ENCODE measurements around the gene ZIC1.

The ZIC1 gene

GRCh38 chr3:147411815-147412241, 2.7 kb downstream of the ZIC1 start:
- no peak for DNase-seq

- DNase-seq, result no peak
Observed at GRCh38 chr3:147412261-147412916, 3.2 kb downstream of the ZIC1 start.

GRCh38 chr3:147412917-147413685, 3.9 kb downstream of the ZIC1 start:
- no peak for DNase-seq

GRCh38 chr3:147413686-147414389, 4.7 kb downstream of the ZIC1 start:
- no peak for DNase-seq

DNA sequence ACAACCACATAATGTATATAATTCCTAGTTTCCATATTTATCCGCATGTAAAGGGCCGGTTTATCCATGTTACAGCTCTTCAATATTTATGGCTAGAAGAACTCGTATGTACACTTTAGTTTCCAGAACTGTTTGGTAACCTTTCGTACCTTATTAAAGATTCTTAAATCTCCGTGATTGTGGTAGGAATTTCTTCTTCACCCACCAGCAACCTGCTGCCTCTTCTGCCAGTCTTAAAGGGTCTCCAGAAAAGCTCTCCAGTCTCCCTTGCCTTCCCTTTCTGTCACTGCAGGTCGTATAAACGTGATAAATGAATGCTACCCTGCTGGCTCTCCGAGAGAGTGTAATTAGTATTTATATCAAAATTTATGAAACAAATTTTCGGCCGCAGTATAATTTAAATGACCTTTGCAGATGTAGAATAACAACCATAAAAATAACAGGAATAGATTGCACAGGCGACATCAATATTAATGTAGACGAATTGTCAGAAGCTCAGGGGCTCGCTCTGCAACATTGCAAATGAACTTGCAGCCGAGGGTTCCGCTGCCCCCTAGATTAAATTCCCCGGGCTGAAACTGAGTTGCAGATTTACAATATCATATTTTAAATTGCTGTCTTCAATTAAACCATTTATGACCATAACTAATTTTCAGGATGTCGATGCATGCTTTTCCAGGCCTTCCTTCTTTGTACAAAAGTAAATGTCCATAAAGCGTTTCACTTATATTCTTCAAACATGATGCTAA, 5.4 kb downstream of the ZIC1 start:
- no peak for DNase-seq

GRCh38 chr3:147415286-147415685, 6.1 kb downstream of the ZIC1 start:
- DNase-seq, result no peak

DNA sequence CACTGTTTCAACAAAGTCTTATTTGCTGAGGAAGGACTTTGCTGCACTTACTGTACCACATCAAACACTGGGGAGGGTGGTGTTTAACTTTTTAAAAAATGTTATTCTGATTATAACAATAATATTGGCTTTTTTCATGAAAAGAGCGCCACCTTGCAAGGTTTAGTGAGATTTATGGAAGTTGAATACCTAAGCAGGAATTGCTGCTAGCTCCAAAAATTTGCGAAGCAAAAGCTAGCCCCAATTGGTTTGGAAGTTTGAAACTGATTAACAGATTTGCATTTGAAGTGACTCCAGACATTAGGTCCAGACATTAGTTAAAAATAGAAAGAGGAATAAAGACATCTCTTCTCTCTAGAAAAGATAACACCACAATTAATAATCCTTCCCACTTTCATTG, 6.7 kb downstream of the ZIC1 start:
- no peak for DNase-seq

DNA sequence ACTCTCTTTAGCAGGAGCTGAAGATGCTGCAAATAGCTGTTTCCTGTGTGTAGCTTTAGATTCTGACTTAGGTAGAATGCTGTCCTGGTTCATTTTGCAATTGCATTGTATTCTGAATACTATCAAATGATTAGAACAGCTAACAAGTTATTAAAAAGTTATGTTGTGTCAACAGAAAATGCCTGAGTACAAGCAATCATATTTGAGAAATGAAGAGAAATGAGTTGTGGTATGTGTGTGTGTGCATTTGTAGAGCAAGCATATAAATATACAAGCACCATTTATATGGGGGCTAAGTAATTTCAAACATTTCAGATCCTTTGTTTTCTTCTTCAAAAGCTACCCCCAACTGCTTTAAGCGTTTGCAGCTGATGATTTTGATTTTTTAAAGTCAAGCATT, 7.8 kb downstream of the ZIC1 start:
- no peak for DNase-seq

- DNase-seq, result no peak
Observed at GRCh38 chr3:147417551-147418295, 8.6 kb downstream of the ZIC1 start.

DNA sequence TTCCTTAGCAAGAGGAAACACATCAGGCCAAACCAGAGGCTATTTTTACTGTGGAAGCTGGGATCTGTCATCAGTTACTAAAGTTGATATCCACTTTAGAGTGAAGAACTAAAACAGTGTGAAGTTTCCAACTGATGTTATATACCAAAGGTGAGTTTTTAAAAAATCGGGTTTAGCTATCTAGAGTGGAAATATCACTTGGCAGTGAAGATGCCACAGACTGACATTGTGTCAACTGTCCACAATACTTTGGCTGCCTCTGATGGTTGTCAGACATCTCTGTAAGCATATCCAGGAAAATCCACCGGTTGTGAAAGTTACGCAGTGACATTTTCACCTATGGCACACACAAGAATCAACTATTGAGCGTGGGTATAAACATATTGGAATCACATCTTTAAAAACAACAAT, 9.2 kb downstream of the ZIC1 start:
- DNase-seq, result no peak

DNA sequence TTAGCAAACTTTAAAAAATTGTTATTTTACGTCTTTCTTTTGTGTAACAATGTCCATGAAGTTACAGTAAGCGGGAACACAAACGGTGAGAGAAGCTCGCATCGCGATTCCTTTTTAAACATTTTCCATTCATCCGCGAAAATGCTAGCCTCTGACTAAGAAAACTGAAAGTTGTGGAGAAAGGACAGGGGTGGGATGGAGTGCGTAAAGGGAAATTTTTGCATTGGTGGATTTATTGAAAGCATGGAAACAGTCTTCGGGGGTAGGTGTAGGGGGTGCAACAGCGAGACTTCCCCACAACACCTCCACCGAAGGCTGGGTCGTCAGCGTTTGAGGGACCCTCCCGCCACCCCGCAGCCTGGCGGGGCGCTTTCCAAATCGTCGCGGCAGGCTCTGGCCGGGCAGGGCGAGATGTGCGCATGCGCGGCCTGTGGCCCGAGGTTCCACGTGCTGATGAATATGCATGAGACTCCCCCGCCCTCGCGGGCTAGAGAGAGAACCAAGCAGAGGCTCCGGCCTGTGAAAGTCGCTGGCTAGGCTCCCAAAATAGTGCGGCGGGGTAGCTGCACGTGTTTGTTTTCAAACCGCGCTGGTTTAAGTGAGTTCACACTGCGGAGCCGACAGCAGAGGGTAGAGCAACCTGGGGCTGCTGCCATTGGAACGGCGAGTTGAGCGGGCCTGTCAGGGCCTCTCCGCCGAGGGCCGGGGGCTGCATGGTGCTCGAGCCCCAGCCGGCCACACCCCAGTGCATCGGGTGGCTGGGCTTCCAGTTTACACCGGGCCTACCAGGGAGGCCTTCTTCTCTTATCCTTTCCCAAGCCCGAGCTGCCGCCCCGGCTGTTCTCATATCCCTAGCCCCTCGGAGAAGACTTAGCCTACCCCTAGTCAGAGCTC, 9.9 kb downstream of the ZIC1 start:
- no peak for DNase-seq

DNA sequence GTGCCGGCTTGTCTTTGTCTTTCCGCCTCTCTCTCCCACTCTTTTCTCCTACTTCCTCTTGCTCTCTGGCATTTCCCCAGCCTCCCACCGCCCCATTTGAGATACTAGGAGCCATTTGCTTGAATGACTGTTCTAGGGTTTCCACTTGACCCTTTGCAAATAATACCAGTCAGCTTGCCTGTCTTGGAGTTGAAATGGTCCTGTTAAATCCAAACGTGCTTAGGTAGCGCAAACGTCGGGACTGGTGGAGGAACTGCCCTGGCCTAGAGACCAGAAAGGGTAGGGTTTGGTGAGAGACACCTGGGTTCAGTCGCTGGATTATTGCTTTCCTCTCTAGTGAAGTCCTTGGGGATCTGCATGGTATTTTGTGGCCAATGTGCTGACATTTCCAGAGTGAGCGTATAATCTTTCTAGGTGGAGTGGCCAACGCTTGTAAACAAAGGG, 10.6 kb downstream of the ZIC1 start:
- no peak for DNase-seq

GRCh38 chr3:147420353-147421183, 11.4 kb downstream of the ZIC1 start:
- no peak for DNase-seq

GRCh38 chr3:147421184-147421912, 12.2 kb downstream of the ZIC1 start:
- no peak for DNase-seq

GRCh38 chr3:147422196-147422595, 13.0 kb downstream of the ZIC1 start:
- DNase-seq, result no peak

GRCh38 chr3:147422601-147423536, 13.7 kb downstream of the ZIC1 start:
- DNase-seq, result no peak

DNA sequence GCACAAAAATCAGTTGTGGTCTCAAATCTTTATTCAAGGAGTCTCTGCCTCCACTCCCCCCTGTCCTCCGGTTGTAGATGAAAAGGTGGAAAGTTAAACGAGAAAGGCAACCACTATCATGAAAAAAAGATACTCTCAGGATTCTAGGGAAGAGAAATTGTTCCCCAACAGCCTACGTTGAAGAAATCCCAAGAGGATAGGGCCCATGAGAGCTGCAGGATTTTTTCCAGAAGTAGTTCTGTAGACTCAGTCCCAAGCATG, 14.3 kb downstream of the ZIC1 start:
- DNase-seq, result no peak

GRCh38 chr3:147423798-147424580, 14.8 kb downstream of the ZIC1 start:
- DNase-seq, result no peak

Measured in SW 1271 (cell line).